Ishikawa (cell line): Measurements from ENCODE around the gene SEPTIN10.

Experiments
- CEBPB ChIP-seq: IDR thresholded peaks from 2 replicates; pipeline ENCODE4 v1.6.1; 2012
- CREB1 ChIP-seq: IDR thresholded peaks from 2 replicates; pipeline ENCODE4 v1.6.1; 2012; ENCODE audit warnings: low read depth
- EGR1 ChIP-seq: IDR thresholded peaks from 2 replicates; pipeline ENCODE4 v1.6.1; 2012
- EP300 ChIP-seq: IDR thresholded peaks from 2 replicates; pipeline ENCODE4 v1.6.1; 2012; ENCODE audit warnings: borderline replicate concordance
- FOXM1 ChIP-seq: IDR thresholded peaks from 2 replicates; pipeline ENCODE4 v1.6.1; 2012; ENCODE audit warnings: low read depth, borderline replicate concordance
- NFIC ChIP-seq: IDR thresholded peaks from 2 replicates; pipeline ENCODE4 v1.6.1; 2012
- RAD21 ChIP-seq: IDR thresholded peaks from 2 replicates; pipeline ENCODE4 v1.6.1; 2012; ENCODE audit warnings: low read depth
- TAF1 ChIP-seq: IDR thresholded peaks from 2 replicates; pipeline ENCODE4 v1.6.1; 2012; ENCODE audit warnings: low read depth, mild to moderate bottlenecking
- TCF12 ChIP-seq: IDR thresholded peaks from 2 replicates; pipeline ENCODE4 v1.6.1; 2012; ENCODE audit warnings: low read depth
- TEAD4 ChIP-seq: IDR thresholded peaks from 2 replicates; pipeline ENCODE4 v1.6.1; 2012
- YY1 ChIP-seq: IDR thresholded peaks from 2 replicates; pipeline ENCODE4 v1.6.1; 2012; ENCODE audit warnings: low read depth
- ZBTB7A ChIP-seq: IDR thresholded peaks from 2 replicates; pipeline ENCODE4 v1.6.1; 2012; ENCODE audit warnings: low read depth
- TF ChIP-seq, protein P1 (sequence below): IDR thresholded peaks from 2 replicates; pipeline ENCODE4 v1.6.1; 2012; ENCODE audit warnings: low read depth, mild to moderate bottlenecking
- TF ChIP-seq, protein P2 (sequence below): IDR thresholded peaks from 2 replicates; pipeline ENCODE4 v1.6.1; 2012
- TF ChIP-seq, protein P3 (sequence below): IDR thresholded peaks from 2 replicates; pipeline ENCODE4 v1.6.1; 2012

The SEPTIN10 gene

DNA sequence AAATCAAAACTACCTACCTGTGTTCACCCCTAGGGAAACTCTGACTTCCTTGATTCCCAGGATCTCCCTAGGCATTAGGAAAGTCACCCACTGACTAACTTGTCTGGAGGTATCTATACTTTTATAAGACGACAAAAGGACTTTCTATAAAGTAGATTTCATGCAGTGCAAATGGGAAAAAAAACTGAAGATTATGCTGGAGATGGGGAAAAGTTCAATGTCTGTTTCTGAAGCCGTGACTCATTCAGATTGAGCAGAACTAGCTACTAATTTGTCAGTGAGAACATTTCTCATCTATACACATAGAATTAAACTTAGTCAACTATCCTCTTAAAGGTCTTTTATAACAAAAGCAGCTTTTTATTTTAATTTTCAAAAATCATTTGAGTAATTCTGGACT is 6.0 kb downstream of the SEPTIN10 start:
- TF ChIP-seq EP300 (no peak), TEAD4 (no peak), ZBTB7A (no peak), RAD21 (no peak), NFIC (no peak), FOXM1 (no peak), EGR1 (no peak), TAF1 (no peak), YY1 (no peak), CREB1 (no peak), CEBPB (no peak), TCF12 (no peak)
- TF ChIP-seq, protein P1, sequence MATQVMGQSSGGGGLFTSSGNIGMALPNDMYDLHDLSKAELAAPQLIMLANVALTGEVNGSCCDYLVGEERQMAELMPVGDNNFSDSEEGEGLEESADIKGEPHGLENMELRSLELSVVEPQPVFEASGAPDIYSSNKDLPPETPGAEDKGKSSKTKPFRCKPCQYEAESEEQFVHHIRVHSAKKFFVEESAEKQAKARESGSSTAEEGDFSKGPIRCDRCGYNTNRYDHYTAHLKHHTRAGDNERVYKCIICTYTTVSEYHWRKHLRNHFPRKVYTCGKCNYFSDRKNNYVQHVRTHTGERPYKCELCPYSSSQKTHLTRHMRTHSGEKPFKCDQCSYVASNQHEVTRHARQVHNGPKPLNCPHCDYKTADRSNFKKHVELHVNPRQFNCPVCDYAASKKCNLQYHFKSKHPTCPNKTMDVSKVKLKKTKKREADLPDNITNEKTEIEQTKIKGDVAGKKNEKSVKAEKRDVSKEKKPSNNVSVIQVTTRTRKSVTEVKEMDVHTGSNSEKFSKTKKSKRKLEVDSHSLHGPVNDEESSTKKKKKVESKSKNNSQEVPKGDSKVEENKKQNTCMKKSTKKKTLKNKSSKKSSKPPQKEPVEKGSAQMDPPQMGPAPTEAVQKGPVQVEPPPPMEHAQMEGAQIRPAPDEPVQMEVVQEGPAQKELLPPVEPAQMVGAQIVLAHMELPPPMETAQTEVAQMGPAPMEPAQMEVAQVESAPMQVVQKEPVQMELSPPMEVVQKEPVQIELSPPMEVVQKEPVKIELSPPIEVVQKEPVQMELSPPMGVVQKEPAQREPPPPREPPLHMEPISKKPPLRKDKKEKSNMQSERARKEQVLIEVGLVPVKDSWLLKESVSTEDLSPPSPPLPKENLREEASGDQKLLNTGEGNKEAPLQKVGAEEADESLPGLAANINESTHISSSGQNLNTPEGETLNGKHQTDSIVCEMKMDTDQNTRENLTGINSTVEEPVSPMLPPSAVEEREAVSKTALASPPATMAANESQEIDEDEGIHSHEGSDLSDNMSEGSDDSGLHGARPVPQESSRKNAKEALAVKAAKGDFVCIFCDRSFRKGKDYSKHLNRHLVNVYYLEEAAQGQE: no peak
- TF ChIP-seq, protein P2, sequence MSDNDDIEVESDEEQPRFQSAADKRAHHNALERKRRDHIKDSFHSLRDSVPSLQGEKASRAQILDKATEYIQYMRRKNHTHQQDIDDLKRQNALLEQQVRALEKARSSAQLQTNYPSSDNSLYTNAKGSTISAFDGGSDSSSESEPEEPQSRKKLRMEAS: no peak
- TF ChIP-seq, protein P3, sequence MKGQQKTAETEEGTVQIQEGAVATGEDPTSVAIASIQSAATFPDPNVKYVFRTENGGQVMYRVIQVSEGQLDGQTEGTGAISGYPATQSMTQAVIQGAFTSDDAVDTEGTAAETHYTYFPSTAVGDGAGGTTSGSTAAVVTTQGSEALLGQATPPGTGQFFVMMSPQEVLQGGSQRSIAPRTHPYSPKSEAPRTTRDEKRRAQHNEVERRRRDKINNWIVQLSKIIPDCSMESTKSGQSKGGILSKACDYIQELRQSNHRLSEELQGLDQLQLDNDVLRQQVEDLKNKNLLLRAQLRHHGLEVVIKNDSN: no peak

DNA sequence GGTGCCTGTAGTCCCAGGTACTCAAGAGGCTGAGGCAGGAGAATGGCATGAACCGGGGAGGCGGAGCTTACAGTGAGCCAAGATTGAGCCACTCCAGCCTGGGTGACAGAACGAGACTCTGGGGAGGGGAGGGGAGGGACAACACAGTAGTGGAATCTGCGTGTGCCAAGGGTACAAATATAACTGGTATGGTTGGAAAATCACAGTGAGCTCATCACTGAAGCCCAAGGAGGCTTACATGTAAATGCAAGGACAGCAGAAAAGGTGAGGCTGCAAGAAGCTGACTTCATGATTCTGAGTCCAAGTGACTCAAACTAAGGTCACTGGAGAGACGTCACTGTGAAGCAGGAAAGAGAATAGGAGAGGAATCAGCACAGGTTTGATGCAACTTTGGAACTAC is 9.2 kb downstream of the SEPTIN10 start:
- TF ChIP-seq, protein P3: no peak
- TF ChIP-seq, protein P1: no peak
- TF ChIP-seq EP300: no peak
- TF ChIP-seq CEBPB: no peak
- no peak for TF ChIP-seq ZBTB7A
- no peak for TF ChIP-seq FOXM1
- no peak for TF ChIP-seq RAD21
- no peak for TF ChIP-seq TAF1
- no peak for TF ChIP-seq TEAD4
- TF ChIP-seq, protein P2: no peak
- no peak for TF ChIP-seq TCF12
- TF ChIP-seq EGR1: no peak

DNA sequence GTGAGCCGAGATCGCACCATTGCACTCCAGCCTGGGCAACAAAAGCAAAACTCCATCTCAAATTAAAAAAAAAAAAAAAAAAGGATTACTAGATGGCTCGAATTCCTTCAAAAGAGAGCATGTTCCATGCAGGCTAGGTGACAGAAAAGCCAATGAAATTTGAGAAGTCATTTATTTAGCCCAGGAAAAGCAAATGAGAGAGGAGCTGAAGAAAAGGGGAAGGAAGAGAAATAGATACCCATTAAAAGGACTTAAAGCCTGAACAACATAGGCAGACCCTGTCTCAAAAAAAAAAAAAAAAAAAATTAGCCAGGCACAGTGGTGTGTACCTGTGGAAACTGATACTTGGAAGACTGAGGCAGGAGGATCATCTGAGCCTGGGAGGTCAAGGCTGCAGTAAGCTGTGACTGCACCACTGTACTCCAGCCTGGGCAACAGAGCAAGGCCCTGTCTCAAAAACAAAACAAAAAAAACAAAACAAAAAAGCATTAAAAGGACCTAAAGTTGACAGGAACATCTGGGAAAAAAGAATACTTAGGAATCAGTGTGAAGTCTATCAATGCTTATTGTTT is 11.1 kb downstream of the SEPTIN10 start:
- no peak for TF ChIP-seq NFIC
- no peak for TF ChIP-seq FOXM1
- TF ChIP-seq TCF12: no peak
- no peak for TF ChIP-seq CREB1
- TF ChIP-seq EGR1: no peak
- no peak for TF ChIP-seq ZBTB7A
- TF ChIP-seq, protein P3: no peak

DNA sequence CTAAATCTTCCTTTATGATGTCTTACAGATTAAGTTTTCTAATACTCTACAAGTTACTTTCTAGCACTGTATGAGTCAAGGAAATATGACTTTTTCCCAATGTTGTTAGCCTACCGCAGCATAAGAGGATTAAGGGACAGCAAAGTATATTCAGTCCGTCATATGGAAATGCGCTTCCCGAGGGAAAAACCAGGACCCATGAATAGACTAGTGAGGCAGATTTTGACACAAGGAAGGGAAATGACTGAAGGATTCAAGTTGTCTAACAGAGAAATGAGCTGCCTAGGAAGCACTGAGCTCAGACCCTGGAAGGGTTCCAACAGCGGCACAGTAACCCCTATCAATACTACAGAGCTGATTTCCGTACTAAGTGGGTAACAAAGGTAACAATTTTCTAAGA is 12.0 kb downstream of the SEPTIN10 start:
- TF ChIP-seq TAF1 (no peak), EP300 (no peak), ZBTB7A (no peak), FOXM1 (no peak), EGR1 (no peak), CEBPB (no peak), TCF12 (no peak), NFIC (no peak), TEAD4 (no peak)
- TF ChIP-seq, protein P2: no peak
- TF ChIP-seq, protein P3: no peak

DNA sequence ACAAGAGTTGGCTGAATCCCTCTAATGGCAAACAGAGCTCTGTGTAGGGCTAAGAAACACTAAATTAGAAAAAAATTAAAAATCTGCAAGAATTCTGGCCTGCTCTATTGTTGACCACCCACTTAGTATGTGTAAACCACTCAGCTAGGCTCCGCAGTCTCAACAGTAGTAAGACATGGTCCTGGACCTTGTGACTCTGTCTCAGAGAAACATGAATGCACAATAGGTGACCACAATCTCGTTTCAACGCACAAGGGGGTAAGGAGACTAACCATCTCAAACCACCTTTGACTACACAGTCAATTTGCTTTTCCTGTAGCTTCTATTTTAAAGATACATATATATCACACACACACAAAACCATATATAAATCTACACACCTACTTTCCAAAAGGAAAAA is 16.5 kb downstream of the SEPTIN10 start:
- TF ChIP-seq TCF12 (no peak), TEAD4 (no peak), CREB1 (no peak), RAD21 (no peak), CEBPB (no peak), FOXM1 (no peak), EGR1 (no peak), EP300 (no peak)
- TF ChIP-seq, protein P3: no peak
